ENCODE data around the gene CHFR. TPM values are rescaled to one million over a fixed set of nuclear protein-coding genes. Genes with fewer than 3 reads are reported as not detected.

Gene CHFR
- total RNA-seq, 2 experiments from 2014 or later: 38.2 to 55.9 TPM

Other genes with a start within 250 kb of the CHFR start
- gene POLE, start 200.3 kb downstream of the CHFR start, total RNA-seq (2014; rRNA removed; shearing (Covaris generic)): 157 and 159 TPM in 2 replicates
- 230 and 255 TPM in 2 replicates for gene POLE, start 200.3 kb downstream of the CHFR start, total RNA-seq (2022)
- 97.3 and 103 TPM in 2 replicates for gene PXMP2, start 200.0 kb downstream of the CHFR start, total RNA-seq (2014; rRNA removed; shearing (Covaris generic))
- 58.1 and 62.4 TPM in 2 replicates for gene PXMP2, start 200.0 kb downstream of the CHFR start, total RNA-seq (2022)
- gene PGAM5, start 176.8 kb downstream of the CHFR start, total RNA-seq (2014; rRNA removed; shearing (Covaris generic)): 94.9 and 97.2 TPM in 2 replicates
- 86.5 and 95.6 TPM in 2 replicates for gene PGAM5, start 176.8 kb downstream of the CHFR start, total RNA-seq (2022)
- 88.0 and 95.4 TPM in 2 replicates for gene ANKLE2, start 125.8 kb downstream of the CHFR start, total RNA-seq (2014; rRNA removed; shearing (Covaris generic))
- 113 and 121 TPM in 2 replicates for gene ANKLE2, start 125.8 kb downstream of the CHFR start, total RNA-seq (2022)
- 51.2 and 53.8 TPM in 2 replicates for gene GOLGA3, start 58.7 kb downstream of the CHFR start, total RNA-seq (2014; rRNA removed; shearing (Covaris generic))
- 72.8 and 77.9 TPM in 2 replicates for gene GOLGA3, start 58.7 kb downstream of the CHFR start, total RNA-seq (2022)
- gene ZNF605, start 68.7 kb upstream of the CHFR start, total RNA-seq (2014; rRNA removed; shearing (Covaris generic)): 6.6 and 7.1 TPM in 2 replicates
- 13.9 and 16.3 TPM in 2 replicates for gene ZNF605, start 68.7 kb upstream of the CHFR start, total RNA-seq (2022)
- gene ZNF26, start 98.8 kb upstream of the CHFR start, total RNA-seq (2014; rRNA removed; shearing (Covaris generic)): 12.5 and 15.7 TPM in 2 replicates
- gene ZNF26, start 98.8 kb upstream of the CHFR start, total RNA-seq (2022): 18.2 and 22.2 TPM in 2 replicates
- 22.1 and 26.9 TPM in 2 replicates for gene ZNF84, start 149.9 kb upstream of the CHFR start, total RNA-seq (2014; rRNA removed; shearing (Covaris generic))
- gene ZNF84, start 149.9 kb upstream of the CHFR start, total RNA-seq (2022): 37.9 and 40.9 TPM in 2 replicates
- 13.4 and 16.3 TPM in 2 replicates for gene ZNF140, start 193.3 kb upstream of the CHFR start, total RNA-seq (2014; rRNA removed; shearing (Covaris generic))
- 13.1 and 15.7 TPM in 2 replicates for gene ZNF140, start 193.3 kb upstream of the CHFR start, total RNA-seq (2022)
- gene ZNF891, start 242.7 kb upstream of the CHFR start, total RNA-seq (2014; rRNA removed; shearing (Covaris generic)): 3.1 and 3.2 TPM in 2 replicates
- gene ZNF891, start 242.7 kb upstream of the CHFR start, total RNA-seq (2022): 5.0 and 5.9 TPM in 2 replicates
- gene ZNF10, start 243.0 kb upstream of the CHFR start, total RNA-seq (2014; rRNA removed; shearing (Covaris generic)): 5.9 and 8.0 TPM in 2 replicates
- gene ZNF10, start 243.0 kb upstream of the CHFR start, total RNA-seq (2022): 7.1 and 10.1 TPM in 2 replicates